ENCODE results near the gene CCDC126.
"Not testable (repeated sequence)": the region's sequence is repeated elsewhere in the genome, so short reads cannot be mapped to it uniquely, and the experiment has no call there.

DNA sequence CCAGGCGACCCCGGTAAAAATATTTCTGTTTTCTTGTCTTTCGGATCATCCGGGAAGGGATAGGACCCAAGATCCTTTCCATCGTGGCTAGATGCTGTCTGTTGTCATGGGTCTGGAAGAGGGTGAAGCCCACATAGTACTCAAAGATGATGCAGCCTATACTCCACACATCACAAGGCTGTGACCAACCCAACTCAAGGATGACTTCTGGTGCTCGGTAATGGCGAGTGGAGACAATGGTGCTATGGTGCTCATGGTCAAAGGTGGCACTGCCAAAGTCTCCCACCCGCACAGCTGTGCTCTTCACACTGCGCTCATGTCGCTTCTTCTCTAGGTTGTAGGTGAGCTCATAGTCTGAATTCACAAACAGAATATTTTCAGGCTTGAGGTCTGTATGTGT is 11.9 kb upstream of the CCDC126 start:
- TF ChIP-seq, protein P1, sequence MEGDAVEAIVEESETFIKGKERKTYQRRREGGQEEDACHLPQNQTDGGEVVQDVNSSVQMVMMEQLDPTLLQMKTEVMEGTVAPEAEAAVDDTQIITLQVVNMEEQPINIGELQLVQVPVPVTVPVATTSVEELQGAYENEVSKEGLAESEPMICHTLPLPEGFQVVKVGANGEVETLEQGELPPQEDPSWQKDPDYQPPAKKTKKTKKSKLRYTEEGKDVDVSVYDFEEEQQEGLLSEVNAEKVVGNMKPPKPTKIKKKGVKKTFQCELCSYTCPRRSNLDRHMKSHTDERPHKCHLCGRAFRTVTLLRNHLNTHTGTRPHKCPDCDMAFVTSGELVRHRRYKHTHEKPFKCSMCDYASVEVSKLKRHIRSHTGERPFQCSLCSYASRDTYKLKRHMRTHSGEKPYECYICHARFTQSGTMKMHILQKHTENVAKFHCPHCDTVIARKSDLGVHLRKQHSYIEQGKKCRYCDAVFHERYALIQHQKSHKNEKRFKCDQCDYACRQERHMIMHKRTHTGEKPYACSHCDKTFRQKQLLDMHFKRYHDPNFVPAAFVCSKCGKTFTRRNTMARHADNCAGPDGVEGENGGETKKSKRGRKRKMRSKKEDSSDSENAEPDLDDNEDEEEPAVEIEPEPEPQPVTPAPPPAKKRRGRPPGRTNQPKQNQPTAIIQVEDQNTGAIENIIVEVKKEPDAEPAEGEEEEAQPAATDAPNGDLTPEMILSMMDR (IDR thresholded peaks at IDR 0.05), result not testable (repeated sequence)
- TF ChIP-seq POLR2A (IDR thresholded peaks at IDR 0.05), result not testable (repeated sequence)
